Cardiac muscle cell (in vitro differentiated cells and primary cell): ENCODE measurements around the gene OR6C6. TPM values are rescaled to one million over a fixed set of nuclear protein-coding genes. Genes with fewer than 3 reads are reported as not detected.

Experiments used
- DNase-seq, 2 donors: peaks; one replicate each; pipeline versions ENCODE4 v3.0.0 to v3.0.0-alpha.2; 2010 to 2017; ENCODE audit warnings: low read depth in 1 of 2, low spot score in 1 of 2
- H3K27ac ChIP-seq: fragments of 200-600 bp; sonication (generic); 2 replicates; pipeline ENCODE4 v1.5.1; 2016
- H3K27me3 ChIP-seq: fragments of 200-600 bp; sonication (generic); 2 replicates; pipeline ENCODE4 v1.6.0; 2016; ENCODE audit warnings: control low read depth
- H3K36me3 ChIP-seq: fragments of 200-600 bp; sonication (generic); 2 replicates; pipeline ENCODE4 v1.5.1; 2016; ENCODE audit warnings: control low read depth
- H3K4me1 ChIP-seq: fragments of 200-600 bp; sonication (generic); 2 replicates; pipeline ENCODE4 v1.8.1; 2017; ENCODE audit warnings: low read depth, mild to moderate bottlenecking, mixed run types
- H3K4me3 ChIP-seq: fragments of 200-600 bp; sonication (generic); 2 replicates; pipeline ENCODE4 v1.5.1; 2016; ENCODE audit warnings: mild to moderate bottlenecking
- H3K9me3 ChIP-seq: fragments of 200-600 bp; sonication (generic); 2 replicates; pipeline ENCODE4 v1.5.1; 2017; ENCODE audit warnings: low read depth, mild to moderate bottlenecking, control low read depth
- CTCF ChIP-seq: IDR thresholded peaks from 2 replicates; pipeline ENCODE4 v1.5.1; 2012; ENCODE audit warnings: low read depth, mild to moderate bottlenecking, low read length
- polyA plus RNA-seq: library from polyadenylated mRNA; unstranded; fragments of >200 nt; fragmentation: Nextera tagmentation; extraction: Ambion mirVana; gene quantifications from 2 replicates; pipeline ENCODE4 v1.2.1, GENCODE V29; 2016
- total RNA-seq: library from RNA; depleted of rRNA; stranded (reverse); fragments of >200 nt; gene quantifications from 2 replicates; pipeline ENCODE4 v1.2.3, GENCODE V29; 2016

The OR6C6 gene
- total and polyA plus RNA-seq, 2 experiments from 2014 or later: not detected

GRCh38 chr12:55289999-55290398 is 6.4 kb downstream of the OR6C6 start:
- no peak for DNase-seq
- Histone ChIP-seq H3K9me3 (no peaks in the 10 kb centered on the region), H3K27ac (no peak overlapping the region), H3K27me3 (no peaks in the 10 kb centered on the region), H3K4me1 (no peaks in the 10 kb centered on the region), H3K36me3 (no peaks in the 10 kb centered on the region), H3K4me3 (no peak overlapping the region)
- no peak for TF ChIP-seq CTCF

- H3K27me3 ChIP-seq: no peaks in the 10 kb centered on the region
- H3K27ac ChIP-seq: no peak overlapping the region
- H3K9me3 ChIP-seq: no peaks in the 10 kb centered on the region
- TF ChIP-seq CTCF: no peak
- no peak for DNase-seq
- no peak overlapping the region for H3K4me3 ChIP-seq
- no peaks in the 10 kb centered on the region for H3K4me1 ChIP-seq
- H3K36me3 ChIP-seq: no peaks in the 10 kb centered on the region
These were observed 15.4 kb downstream of the OR6C6 start for GRCh38 chr12:55280991-55281390.

DNA sequence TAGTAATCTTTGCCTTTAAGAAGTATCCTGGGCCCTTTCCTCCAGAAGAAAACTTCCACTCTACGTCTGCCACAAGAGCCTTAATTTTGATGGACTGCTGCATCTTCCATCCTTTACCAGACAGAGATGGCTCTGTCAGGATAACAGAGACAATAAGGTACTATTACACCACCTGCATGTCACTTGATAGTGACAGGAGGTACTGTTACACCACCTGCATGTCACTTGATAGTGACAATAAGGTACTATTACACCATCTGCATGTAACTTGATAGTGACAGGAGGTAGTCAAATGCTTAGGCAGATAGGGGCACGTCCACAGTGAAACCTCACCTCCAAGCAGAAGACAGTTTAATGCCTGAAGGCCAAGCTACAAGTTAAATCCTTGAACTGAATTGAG is 38.1 kb downstream of the OR6C6 start:
- Histone ChIP-seq H3K27ac (no peak overlapping the region), H3K4me3 (no peak overlapping the region), H3K4me1 (no peaks in the 10 kb centered on the region), H3K27me3 (no peaks in the 10 kb centered on the region), H3K36me3 (no peaks in the 10 kb centered on the region), H3K9me3 (no peaks in the 10 kb centered on the region)
- DNase-seq: no peak
- TF ChIP-seq CTCF: no peak

DNA sequence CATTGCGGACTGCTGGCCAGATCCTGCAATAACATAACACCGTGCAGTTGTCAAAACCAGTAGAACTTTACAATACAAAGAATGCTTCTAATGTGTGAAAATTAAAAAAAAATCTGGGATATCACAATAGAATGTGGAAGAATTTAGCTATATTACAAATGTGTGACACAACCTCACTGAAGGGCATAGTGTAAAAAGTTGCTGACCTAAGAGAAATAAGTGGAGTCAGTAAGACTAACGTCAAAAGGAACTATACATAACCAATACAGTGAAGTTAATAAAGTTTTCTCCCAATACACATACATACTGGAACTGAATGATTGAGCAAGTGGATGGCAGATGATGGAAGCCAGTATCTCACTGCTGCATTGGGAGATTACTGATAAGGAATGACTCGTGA is 39.5 kb downstream of the OR6C6 start:
- Histone ChIP-seq H3K9me3 (no peaks in the 10 kb centered on the region), H3K27ac (no peak overlapping the region), H3K36me3 (no peaks in the 10 kb centered on the region), H3K4me1 (no peaks in the 10 kb centered on the region), H3K4me3 (no peak overlapping the region), H3K27me3 (no peaks in the 10 kb centered on the region)
- TF ChIP-seq CTCF: no peak
- no peak for DNase-seq

GRCh38 chr12:55253281-55253680 is 43.1 kb downstream of the OR6C6 start:
- no peak for TF ChIP-seq CTCF
- no peak overlapping the region for H3K4me3 ChIP-seq

DNA sequence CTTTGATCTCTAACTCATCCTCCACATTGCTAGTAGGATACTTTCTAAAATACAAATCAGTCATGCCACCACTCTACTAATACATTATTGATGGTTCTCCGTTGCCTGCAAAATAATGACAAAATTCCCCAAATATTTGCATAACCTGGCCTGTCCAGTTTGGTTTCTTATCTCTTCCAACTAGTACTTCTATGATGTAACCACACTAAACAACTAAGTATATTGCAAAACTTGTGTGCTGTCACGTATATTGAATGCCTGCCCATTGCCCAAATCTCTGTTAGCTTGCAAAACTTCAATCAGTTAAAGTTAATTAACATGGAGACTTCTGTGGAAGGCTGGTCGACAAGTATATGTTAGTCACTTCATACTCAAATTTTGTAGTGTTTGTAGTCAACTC is 45.4 kb downstream of the OR6C6 start:
- no peak for DNase-seq
- no peak overlapping the region for H3K27ac ChIP-seq
- H3K4me1 ChIP-seq: no peaks in the 10 kb centered on the region
- no peaks in the 10 kb centered on the region for H3K36me3 ChIP-seq
- TF ChIP-seq CTCF: no peak
- no peak overlapping the region for H3K4me3 ChIP-seq
- no peaks in the 10 kb centered on the region for H3K27me3 ChIP-seq
- H3K9me3 ChIP-seq: no peaks in the 10 kb centered on the region

More at GRCh38 chr12:55253281-55253680, 43.1 kb downstream of the OR6C6 start:
- no peaks in the 10 kb centered on the region for H3K27me3 ChIP-seq
- H3K4me1 ChIP-seq: no peaks in the 10 kb centered on the region
- no peak overlapping the region for H3K27ac ChIP-seq
- H3K36me3 ChIP-seq: no peaks in the 10 kb centered on the region
- no peak for DNase-seq
- H3K9me3 ChIP-seq: no peaks in the 10 kb centered on the region
